Erythroblast (primary cell): ENCODE data around the gene MMP25.

Source experiments
- GATA1 ChIP-seq: IDR thresholded peaks from 2 replicates; pipeline ENCODE4 v1.6.1; 2011; ENCODE audit warnings: low read depth, mild to moderate bottlenecking, control low read depth, low read length, moderate library complexity
- POLR2A ChIP-seq: IDR thresholded peaks from 2 replicates; pipeline ENCODE4 v1.6.1; 2011; ENCODE audit warnings: mild to moderate bottlenecking, low read length

- TF ChIP-seq POLR2A (no peak), GATA1 (no peak)
Observed at GRCh38 chr16:3012246-3012645, 34.1 kb upstream of the MMP25 start.
